Measurements from ENCODE around the gene KRTAP2-3. TPM values are rescaled to one million over a fixed set of nuclear protein-coding genes. Genes with fewer than 3 reads are reported as not detected.
"Not testable (repeated sequence)": the region's sequence is repeated elsewhere in the genome, so short reads cannot be mapped to it uniquely, and the experiment has no call there.

Gene KRTAP2-3
- total RNA-seq, 1 donor: not detected

DNA sequence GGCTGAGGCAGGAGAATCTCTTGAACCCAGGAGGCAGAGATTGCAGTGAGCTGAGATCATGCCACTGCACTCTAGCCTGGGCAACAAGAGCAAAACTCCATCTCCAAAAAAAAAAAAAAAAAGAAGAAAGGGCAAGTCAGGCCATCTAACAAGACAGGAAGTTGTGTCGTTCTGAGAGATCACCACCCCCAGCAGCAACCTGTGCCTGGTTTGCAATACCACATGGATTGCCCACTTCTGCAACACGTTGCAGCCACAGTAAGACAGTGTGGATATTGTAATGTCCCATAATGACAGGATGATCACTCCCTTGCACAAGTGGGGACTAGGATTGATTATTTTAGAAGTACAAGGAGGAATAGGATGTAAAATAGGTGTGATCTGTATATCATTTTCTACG lies 9.1 kb upstream of the KRTAP2-3 start:
- no peak overlapping the region for H3K27ac ChIP-seq (ENCODE audit: low read depth, low read length)
- TF ChIP-seq, protein P1, sequence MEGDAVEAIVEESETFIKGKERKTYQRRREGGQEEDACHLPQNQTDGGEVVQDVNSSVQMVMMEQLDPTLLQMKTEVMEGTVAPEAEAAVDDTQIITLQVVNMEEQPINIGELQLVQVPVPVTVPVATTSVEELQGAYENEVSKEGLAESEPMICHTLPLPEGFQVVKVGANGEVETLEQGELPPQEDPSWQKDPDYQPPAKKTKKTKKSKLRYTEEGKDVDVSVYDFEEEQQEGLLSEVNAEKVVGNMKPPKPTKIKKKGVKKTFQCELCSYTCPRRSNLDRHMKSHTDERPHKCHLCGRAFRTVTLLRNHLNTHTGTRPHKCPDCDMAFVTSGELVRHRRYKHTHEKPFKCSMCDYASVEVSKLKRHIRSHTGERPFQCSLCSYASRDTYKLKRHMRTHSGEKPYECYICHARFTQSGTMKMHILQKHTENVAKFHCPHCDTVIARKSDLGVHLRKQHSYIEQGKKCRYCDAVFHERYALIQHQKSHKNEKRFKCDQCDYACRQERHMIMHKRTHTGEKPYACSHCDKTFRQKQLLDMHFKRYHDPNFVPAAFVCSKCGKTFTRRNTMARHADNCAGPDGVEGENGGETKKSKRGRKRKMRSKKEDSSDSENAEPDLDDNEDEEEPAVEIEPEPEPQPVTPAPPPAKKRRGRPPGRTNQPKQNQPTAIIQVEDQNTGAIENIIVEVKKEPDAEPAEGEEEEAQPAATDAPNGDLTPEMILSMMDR (IDR thresholded peaks at IDR 0.05; ENCODE audit: extremely low read depth, low read depth, low read length): no peak
- no peak overlapping the region for H3K4me2 ChIP-seq (ENCODE audit: insufficient read depth, low read length)
- no peaks in the 10 kb centered on the region for H3K9me3 ChIP-seq (ENCODE audit: low read depth, low read length)
- H3K36me3 ChIP-seq (ENCODE audit: insufficient read depth, low read length): no peaks in the 10 kb centered on the region
- DNase-seq (ENCODE audit: insufficient read length, low spot score, missing footprints): no peak
- no peak overlapping the region for H2AFZ ChIP-seq (ENCODE audit: low read length)
- H3K4me1 ChIP-seq (ENCODE audit: insufficient read depth, low read length): peaks cover 5% of the 10 kb centered on the region
- no peak overlapping the region for H3K4me3 ChIP-seq (ENCODE audit: insufficient read depth, low read length)
- H4K20me1 ChIP-seq (ENCODE audit: insufficient read depth, low read length): no peaks in the 10 kb centered on the region
- H3K27me3 ChIP-seq (ENCODE audit: insufficient read depth, low read length): no peaks in the 10 kb centered on the region
- H3K79me2 ChIP-seq (ENCODE audit: insufficient read depth, low read length): no peaks in the 10 kb centered on the region

DNA sequence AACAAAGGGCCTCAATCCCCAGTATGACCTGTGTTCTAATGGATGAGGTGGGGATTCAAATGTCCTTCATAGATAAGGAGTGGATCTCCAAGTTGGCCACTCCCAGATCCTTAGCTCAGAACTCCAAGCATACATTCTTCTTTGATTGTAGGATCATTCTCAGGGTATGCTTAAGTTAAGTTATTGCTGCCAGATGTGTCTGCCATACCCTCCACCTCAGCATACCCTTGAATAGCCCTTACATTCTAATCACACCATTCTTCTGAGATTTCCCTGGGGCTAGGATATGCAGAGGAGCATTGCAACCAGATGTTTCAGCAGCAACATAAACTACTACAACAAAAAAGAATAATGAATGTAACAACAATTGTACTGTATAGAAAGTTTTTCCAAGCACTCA lies 7.4 kb upstream of the KRTAP2-3 start:
- no peak for DNase-seq (ENCODE audit: insufficient read length, low spot score, missing footprints)
- Histone ChIP-seq H3K9me3 (ENCODE audit: low read depth, low read length) (no peaks in the 10 kb centered on the region), H3K4me2 (ENCODE audit: insufficient read depth, low read length) (no peak overlapping the region), H2AFZ (ENCODE audit: low read length) (no peak overlapping the region), H3K4me1 (ENCODE audit: insufficient read depth, low read length) (peaks cover 20% of the 10 kb centered on the region), H3K4me3 (ENCODE audit: insufficient read depth, low read length) (no peak overlapping the region), H3K79me2 (ENCODE audit: insufficient read depth, low read length) (no peaks in the 10 kb centered on the region), H3K27me3 (ENCODE audit: insufficient read depth, low read length) (no peaks in the 10 kb centered on the region), H4K20me1 (ENCODE audit: insufficient read depth, low read length) (no peaks in the 10 kb centered on the region), H3K36me3 (ENCODE audit: insufficient read depth, low read length) (no peaks in the 10 kb centered on the region), H3K27ac (ENCODE audit: low read depth, low read length) (peak overlapping the region; percentile 74)
- TF ChIP-seq, protein P1 (IDR thresholded peaks at IDR 0.05; ENCODE audit: extremely low read depth, low read depth, low read length): no peak

DNA sequence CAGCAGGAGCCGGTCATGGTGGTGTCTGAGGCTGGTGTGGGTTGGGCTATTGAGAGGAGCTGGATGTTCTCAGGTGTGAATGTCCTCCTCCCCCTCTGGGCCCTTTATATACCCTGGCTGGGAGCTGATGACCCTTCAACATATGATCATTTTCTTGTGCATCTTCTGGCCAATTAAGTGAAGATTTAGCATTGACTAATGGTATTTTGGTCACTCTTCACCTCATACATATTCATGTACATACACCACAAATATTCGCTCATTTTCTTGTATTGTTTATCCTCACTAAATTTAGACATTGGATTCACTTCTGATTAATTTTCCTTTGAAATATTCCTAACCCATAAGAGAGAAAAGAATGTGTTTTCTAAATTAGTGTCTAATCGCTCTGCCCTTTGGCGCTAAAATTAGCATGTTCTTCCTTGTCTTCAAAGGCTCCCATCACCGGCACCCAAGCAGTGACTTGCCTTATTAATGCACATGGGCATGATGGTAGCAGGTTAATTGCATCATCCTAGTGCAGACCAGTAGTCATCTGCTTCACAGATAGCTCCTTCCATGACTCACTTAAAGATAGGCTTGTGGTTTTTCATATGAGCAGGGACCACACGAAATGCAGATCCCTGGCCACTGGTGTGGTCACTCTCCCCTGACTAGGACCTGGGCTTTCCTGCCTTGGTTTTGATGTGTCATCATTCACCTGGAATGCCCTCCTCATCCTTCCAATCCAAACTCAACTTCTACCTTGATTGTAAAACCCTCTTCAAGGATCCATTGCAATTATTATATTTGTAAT lies 6.1 kb upstream of the KRTAP2-3 start, which contains the start of gene KRTAP2-4:
TSS of gene KRTAP2-4 (minus strand) at position 51 of the 796 bp plus-strand sequence. CDS start at position 17, 34 bp downstream.
- no peak within 1 kb of the TSS for H2AFZ ChIP-seq (ENCODE audit: low read length)
- no peaks in the 10 kb centered on the region for H3K36me3 ChIP-seq (ENCODE audit: insufficient read depth, low read length)
- H3K27ac ChIP-seq (ENCODE audit: low read depth, low read length): peak within 1 kb of the TSS; percentile 91
- TF ChIP-seq, protein P1 (IDR thresholded peaks at IDR 0.05; ENCODE audit: extremely low read depth, low read depth, low read length): no peak
- H3K27me3 ChIP-seq (ENCODE audit: insufficient read depth, low read length): no peaks in the 10 kb centered on the region
- no peak within 1 kb of the TSS for H3K4me3 ChIP-seq (ENCODE audit: insufficient read depth, low read length)
- no peak within 1 kb of the TSS for H3K4me2 ChIP-seq (ENCODE audit: insufficient read depth, low read length)
- no peaks in the 10 kb centered on the region for H3K79me2 ChIP-seq (ENCODE audit: insufficient read depth, low read length)
- no peaks in the 10 kb centered on the region for H3K9me3 ChIP-seq (ENCODE audit: low read depth, low read length)
- no peaks in the 10 kb centered on the region for H4K20me1 ChIP-seq (ENCODE audit: insufficient read depth, low read length)
- DNase-seq (ENCODE audit: insufficient read length, low spot score, missing footprints): peak; percentile 87
- H3K4me1 ChIP-seq (ENCODE audit: insufficient read depth, low read length): peaks cover 30% of the 10 kb centered on the region

DNA sequence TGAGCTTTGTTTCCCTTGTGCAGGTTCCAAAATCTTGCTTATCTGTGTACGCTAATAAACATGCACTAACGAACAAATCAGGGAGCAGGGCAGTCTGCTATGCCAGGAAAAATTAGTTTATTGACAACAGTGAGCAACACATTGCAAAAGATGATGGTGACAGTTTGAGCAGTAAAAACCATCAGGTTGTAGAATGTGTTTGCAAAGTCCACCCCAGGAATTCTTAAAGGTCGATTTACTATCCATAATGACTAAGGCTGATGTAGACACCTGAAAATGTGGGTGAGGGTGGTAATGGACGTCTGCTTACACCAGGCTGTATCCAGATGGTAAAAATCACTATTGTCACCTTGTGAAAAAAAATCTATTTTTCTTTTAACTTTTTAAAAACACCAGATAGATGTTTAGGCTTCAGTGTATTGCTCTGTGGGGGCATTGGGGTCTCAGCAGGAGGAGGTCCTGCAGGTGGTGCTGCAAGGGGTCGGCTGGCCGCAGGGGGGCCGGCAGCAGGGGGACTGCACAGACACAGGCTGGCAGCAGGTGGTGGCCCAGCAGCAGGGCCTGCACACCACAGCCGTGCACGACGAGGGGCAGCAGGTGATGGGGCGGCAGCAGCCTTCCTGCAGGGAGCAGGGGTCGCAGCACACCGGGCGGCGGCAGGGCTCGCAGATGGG lies 5.2 kb upstream of the KRTAP2-3 start:
- not testable (repeated sequence) for H2AFZ ChIP-seq (ENCODE audit: low read length); H3K27me3 ChIP-seq (ENCODE audit: insufficient read depth, low read length); H3K9me3 ChIP-seq (ENCODE audit: low read depth, low read length); H3K4me2 ChIP-seq (ENCODE audit: insufficient read depth, low read length); DNase-seq (ENCODE audit: insufficient read length, low spot score, missing footprints); H4K20me1 ChIP-seq (ENCODE audit: insufficient read depth, low read length); H3K79me2 ChIP-seq (ENCODE audit: insufficient read depth, low read length); H3K27ac ChIP-seq (ENCODE audit: low read depth, low read length); H3K36me3 ChIP-seq (ENCODE audit: insufficient read depth, low read length); H3K4me3 ChIP-seq (ENCODE audit: insufficient read depth, low read length)
- H3K4me1 ChIP-seq (ENCODE audit: insufficient read depth, low read length): peaks cover 39% of the 10 kb centered on the region

Data from osteoblast (primary cell).